A673 (cell line): Measurements from ENCODE around the gene SNAI3. TPM values are rescaled to one million over a fixed set of nuclear protein-coding genes. Genes with fewer than 3 reads are reported as not detected.

Source experiments
- BruUV-seq: library from RNA; stranded (reverse); fragments of 400-500 nt; replicated peaks from 2 replicates; lab custom pipeline; 2021; lab: Mats Ljungman, UMichigan
- CTCF ChIA-PET: fragments of 300-600 bp; sonication (Branson Sonifier 250); formaldehyde crosslinking; loops from one replicate; lab custom pipeline; 2022; ENCODE audit warnings: antibody characterized with exemption; lab: Charles Lee
- POLR2A ChIA-PET: fragments of 300-600 bp; sonication (Branson Sonifier 250); formaldehyde crosslinking; loops from one replicate; lab custom pipeline; 2022; ENCODE audit warnings: antibody characterized with exemption; ENCODE audit not compliant: low non-redundant PET; lab: Charles Lee
- DNase-seq: peaks from one replicate; pipeline ENCODE4 v3.0.0-alpha.2; 2015; ENCODE audit warnings: low spot score
- H3K27ac ChIP-seq: fragments of 200-600 bp; sonication (generic); 2 replicates; pipeline ENCODE4 v1.5.1; 2016; ENCODE audit warnings: mixed run types, low read depth, mild to moderate bottlenecking, mixed read lengths, antibody characterized with exemption, low read length; ENCODE audit not compliant: poor library complexity, severe bottlenecking
- H3K27me3 ChIP-seq: fragments of 200-600 bp; sonication (generic); replicated peaks from 2 replicates; pipeline ENCODE4 v1.6.1; 2017; ENCODE audit warnings: mixed run types, low read depth, mild to moderate bottlenecking, mixed read lengths, antibody characterized with exemption, low read length; ENCODE audit not compliant: insufficient read depth, poor library complexity
- H3K36me3 ChIP-seq: fragments of 200-600 bp; sonication (generic); 2 replicates; pipeline ENCODE4 v1.6.1; 2016; ENCODE audit warnings: mixed run types, mild to moderate bottlenecking, mixed read lengths, antibody characterized with exemption, low read length; ENCODE audit not compliant: insufficient read depth, poor library complexity, severe bottlenecking
- H3K4me1 ChIP-seq: fragments of 200-600 bp; sonication (generic); 2 replicates; pipeline ENCODE4 v1.6.1; 2017; ENCODE audit warnings: mixed run types, mild to moderate bottlenecking, mixed read lengths, antibody characterized with exemption, low read length; ENCODE audit not compliant: insufficient read depth, poor library complexity, severe bottlenecking
- H3K4me3 ChIP-seq: fragments of 200-600 bp; sonication (generic); 2 replicates; pipeline ENCODE4 v1.5.1; 2016; ENCODE audit warnings: low read depth, mixed run types, mild to moderate bottlenecking, mixed read lengths, low read length; ENCODE audit not compliant: poor library complexity, severe bottlenecking
- H3K9me3 ChIP-seq: fragments of 200-600 bp; sonication (generic); 2 replicates; pipeline ENCODE4 v1.6.1; 2016; ENCODE audit warnings: mixed run types, low read depth, mild to moderate bottlenecking, mixed read lengths, antibody characterized with exemption, low read length; ENCODE audit not compliant: poor library complexity, severe bottlenecking
- CTCF ChIP-seq: fragments of 300-800, 200-600 bp; sonication (generic); conservative IDR thresholded peaks from 2 replicates; pipeline ENCODE4 v1.5.1; 2017; ENCODE audit warnings: low read depth, mild to moderate bottlenecking, antibody characterized with exemption, low read length, moderate library complexity, mixed read lengths
- EZH2 ChIP-seq: fragments of 200-600 bp; sonication (generic); IDR thresholded peaks from 2 replicates; pipeline ENCODE4 v1.6.1; 2017; ENCODE audit warnings: borderline replicate concordance, low read depth, mild to moderate bottlenecking, mixed read lengths, antibody characterized with exemption, low read length; ENCODE audit not compliant: poor library complexity, severe bottlenecking
- intact Hi-C: fragments of 100-400 bp; cut with micrococcal nuclease; formaldehyde crosslinking; loops from one replicate; pipeline ENCODE4 v1.10.0; 2022; ENCODE audit not compliant: unreplicated experiment
- total RNA-seq: library from RNA; stranded (reverse); gene quantifications from 2 replicates; pipeline ENCODE4 v1.2.3, GENCODE V29; 2021

Gene SNAI3
- total RNA-seq, 1 experiment from 2014 or later, result not detected

- intact Hi-C loops, result no loop called here
- H3K27ac ChIP-seq, result no peak overlapping the region
- DNase-seq, result no peak
- no peaks in the 10 kb centered on the region for H3K27me3 ChIP-seq
- peak overlapping the region; percentile 90 for H3K4me3 ChIP-seq
- CTCF ChIA-PET, result no interaction called here
- BruUV-seq, result no TSS peak
- peaks cover 27% of the 10 kb centered on the region for H3K36me3 ChIP-seq
- POLR2A ChIA-PET, result interaction anchor here (0.6 kb wide), 1 partner anchor 141 kb away, joined by 3 read pairs; no protein-coding TSS in a partner anchor
- H3K9me3 ChIP-seq, result no peaks in the 10 kb centered on the region
- TF ChIP-seq EZH2 (no peak), CTCF (no peak)
- H3K4me1 ChIP-seq, result no peaks in the 10 kb centered on the region
These were observed 24.8 kb downstream of the SNAI3 start for GRCh38 chr16:88661468-88661867.

GRCh38 chr16:88659160-88659559 is 27.1 kb downstream of the SNAI3 start:
- Histone ChIP-seq H3K4me1 (no peaks in the 10 kb centered on the region), H3K9me3 (no peaks in the 10 kb centered on the region), H3K36me3 (peaks cover 45% of the 10 kb centered on the region), H3K4me3 (no peak overlapping the region), H3K27ac (no peak overlapping the region), H3K27me3 (no peaks in the 10 kb centered on the region)
- intact Hi-C loops, result no loop called here
- ChIA-PET POLR2A (no interaction called here), CTCF (no interaction called here)
- no TSS peak for BruUV-seq
- DNase-seq, result no peak
- TF ChIP-seq EZH2 (no peak), CTCF (no peak)

DNA sequence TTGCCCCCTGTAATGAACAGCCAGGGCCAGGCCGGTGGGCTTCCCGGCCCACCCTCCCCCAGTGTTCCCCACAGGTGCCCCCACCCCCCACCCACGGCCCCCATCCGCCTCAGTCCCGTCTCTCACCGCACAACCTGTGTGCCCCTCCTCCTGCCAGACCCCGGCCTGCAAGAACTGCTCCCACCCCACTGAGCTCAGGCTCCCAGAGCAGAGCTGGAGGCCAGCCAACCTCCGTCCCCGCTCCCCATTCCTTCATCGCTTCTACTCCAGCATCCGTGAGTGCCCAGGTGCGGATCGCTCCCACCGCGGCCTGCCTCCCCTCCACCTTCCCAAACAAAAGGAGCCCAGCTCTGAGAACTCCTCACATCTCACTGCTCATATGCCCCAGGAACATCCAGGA is 27.6 kb downstream of the SNAI3 start:
- Histone ChIP-seq H3K36me3 (peaks cover 46% of the 10 kb centered on the region), H3K4me3 (no peak overlapping the region), H3K9me3 (no peaks in the 10 kb centered on the region), H3K4me1 (no peaks in the 10 kb centered on the region), H3K27me3 (no peaks in the 10 kb centered on the region), H3K27ac (no peak overlapping the region)
- no TSS peak for BruUV-seq
- ChIA-PET CTCF (no interaction called here), POLR2A (no interaction called here)
- no peak for DNase-seq
- intact Hi-C loops, result no loop called here
- TF ChIP-seq CTCF (no peak), EZH2 (no peak)
